Measurements from ENCODE around the gene NKAIN2. TPM values are rescaled to one million over a fixed set of nuclear protein-coding genes. Genes with fewer than 3 reads are reported as not detected.

The NKAIN2 gene
- total RNA-seq, 6 experiments from 2014 or later: not detected

- H3K27ac Mint-ChIP-seq: no peak overlapping the region
- no peak overlapping the region for H3K4me3 Mint-ChIP-seq
- H3K27me3 Mint-ChIP-seq (ENCODE audit: insufficient read depth): no peaks in the 10 kb centered on the region
- H3K4me1 Mint-ChIP-seq (ENCODE audit: low read depth): no peaks in the 10 kb centered on the region
- peaks cover 55% of the 10 kb centered on the region for H3K9me3 Mint-ChIP-seq
- no peaks in the 10 kb centered on the region for H3K36me3 Mint-ChIP-seq (ENCODE audit: low read depth)
- no peak for DNase-seq
- no peak for TF ChIP-seq CTCF (IDR thresholded peaks at IDR 0.05)
Measured at GRCh38 chr6:123956492-123957139, 153.0 kb downstream of the NKAIN2 start.

- Mint-ChIP-seq H3K27me3 (ENCODE audit: insufficient read depth) (no peaks in the 10 kb centered on the region), H3K4me1 (ENCODE audit: low read depth) (no peaks in the 10 kb centered on the region), H3K4me3 (no peak overlapping the region), H3K36me3 (ENCODE audit: low read depth) (no peaks in the 10 kb centered on the region), H3K9me3 (peaks cover 61% of the 10 kb centered on the region), H3K27ac (no peak overlapping the region)
- DNase-seq: no peak
- no peak for TF ChIP-seq CTCF (IDR thresholded peaks at IDR 0.05)
Measured at GRCh38 chr6:123962508-123962907, 158.8 kb downstream of the NKAIN2 start.

- no peaks in the 10 kb centered on the region for H3K27me3 Mint-ChIP-seq (ENCODE audit: insufficient read depth)
- no peaks in the 10 kb centered on the region for H3K36me3 Mint-ChIP-seq (ENCODE audit: low read depth)
- peaks cover 76% of the 10 kb centered on the region for H3K9me3 Mint-ChIP-seq
- H3K27ac Mint-ChIP-seq: no peak overlapping the region
- H3K4me3 Mint-ChIP-seq: no peak overlapping the region
- no peaks in the 10 kb centered on the region for H3K4me1 Mint-ChIP-seq (ENCODE audit: low read depth)
- no peak for TF ChIP-seq CTCF (IDR thresholded peaks at IDR 0.05)
- DNase-seq: no peak
Measured at GRCh38 chr6:123965894-123966293, 162.2 kb downstream of the NKAIN2 start.

- Mint-ChIP-seq H3K36me3 (ENCODE audit: low read depth) (no peaks in the 10 kb centered on the region), H3K27me3 (ENCODE audit: insufficient read depth) (no peaks in the 10 kb centered on the region), H3K27ac (no peak overlapping the region), H3K4me1 (ENCODE audit: low read depth) (no peaks in the 10 kb centered on the region), H3K9me3 (peaks cover 68% of the 10 kb centered on the region), H3K4me3 (no peak overlapping the region)
- DNase-seq: no peak
- TF ChIP-seq CTCF (IDR thresholded peaks at IDR 0.05): no peak
Measured at GRCh38 chr6:123966618-123967017, 163.0 kb downstream of the NKAIN2 start.

- no peaks in the 10 kb centered on the region for H3K4me1 Mint-ChIP-seq (ENCODE audit: low read depth)
- TF ChIP-seq CTCF (IDR thresholded peaks at IDR 0.05): no peak
- no peak for DNase-seq
- H3K27me3 Mint-ChIP-seq (ENCODE audit: insufficient read depth): no peaks in the 10 kb centered on the region
- H3K4me3 Mint-ChIP-seq: no peak overlapping the region
- H3K36me3 Mint-ChIP-seq (ENCODE audit: low read depth): no peaks in the 10 kb centered on the region
- H3K9me3 Mint-ChIP-seq: peaks cover 63% of the 10 kb centered on the region
- no peak overlapping the region for H3K27ac Mint-ChIP-seq
Measured at GRCh38 chr6:123967905-123968304, 164.2 kb downstream of the NKAIN2 start.
